ENCODE measurements around the gene MEGF10. TPM values are rescaled to one million over a fixed set of nuclear protein-coding genes. Genes with fewer than 3 reads are reported as not detected.

MEGF10 gene
- total RNA-seq, 2 experiments from 2014 or later, result not detected

GRCh38 chr5:127358284-127358683 is 67.7 kb downstream of the MEGF10 start:
- Mint-ChIP-seq H3K4me3 (no peak overlapping the region), H3K36me3 (ENCODE audit: low read depth) (no peaks in the 10 kb centered on the region), H3K27ac (no peak overlapping the region), H3K9me3 (ENCODE audit: insufficient read depth) (no peaks in the 10 kb centered on the region), H3K27me3 (ENCODE audit: low read depth) (peaks cover 20% of the 10 kb centered on the region), H3K4me1 (ENCODE audit: low read depth) (no peaks in the 10 kb centered on the region)
- no peak for DNase-seq
- no peak for ATAC-seq
- POLR2A ChIA-PET, result no interaction called here
- CTCF ChIA-PET, result no interaction called here

- no peak overlapping the region for H3K27ac Mint-ChIP-seq
- CTCF ChIA-PET, result no interaction called here
- H3K9me3 Mint-ChIP-seq (ENCODE audit: insufficient read depth), result no peaks in the 10 kb centered on the region
- H3K27me3 Mint-ChIP-seq (ENCODE audit: low read depth), result peaks cover 22% of the 10 kb centered on the region
- no peaks in the 10 kb centered on the region for H3K36me3 Mint-ChIP-seq (ENCODE audit: low read depth)
- no peak for DNase-seq
- POLR2A ChIA-PET, result no interaction called here
- no peak overlapping the region for H3K4me3 Mint-ChIP-seq
- no peaks in the 10 kb centered on the region for H3K4me1 Mint-ChIP-seq (ENCODE audit: low read depth)
- no peak for ATAC-seq
Observed at GRCh38 chr5:127358740-127359139, 68.1 kb downstream of the MEGF10 start.

GRCh38 chr5:127359502-127359901 is 68.9 kb downstream of the MEGF10 start:
- ATAC-seq (no peak), DNase-seq (no peak)
- Mint-ChIP-seq H3K9me3 (ENCODE audit: insufficient read depth) (no peaks in the 10 kb centered on the region), H3K4me1 (ENCODE audit: low read depth) (no peaks in the 10 kb centered on the region), H3K27me3 (ENCODE audit: low read depth) (peaks cover 26% of the 10 kb centered on the region), H3K4me3 (no peak overlapping the region), H3K27ac (no peak overlapping the region), H3K36me3 (ENCODE audit: low read depth) (no peaks in the 10 kb centered on the region)
- ChIA-PET POLR2A (no interaction called here), CTCF (no interaction called here)

GRCh38 chr5:127363403-127363802 is 72.8 kb downstream of the MEGF10 start:
- Mint-ChIP-seq H3K9me3 (ENCODE audit: insufficient read depth) (no peaks in the 10 kb centered on the region), H3K27ac (no peak overlapping the region), H3K36me3 (ENCODE audit: low read depth) (no peaks in the 10 kb centered on the region), H3K27me3 (ENCODE audit: low read depth) (peaks cover 35% of the 10 kb centered on the region), H3K4me3 (no peak overlapping the region), H3K4me1 (ENCODE audit: low read depth) (no peaks in the 10 kb centered on the region)
- CTCF ChIA-PET, result no interaction called here
- ATAC-seq (no peak), DNase-seq (no peak)
- POLR2A ChIA-PET, result no interaction called here

GRCh38 chr5:127367029-127367428 is 76.4 kb downstream of the MEGF10 start:
- no peak overlapping the region for H3K4me3 Mint-ChIP-seq
- no peak for ATAC-seq
- ChIA-PET CTCF (no interaction called here), POLR2A (no interaction called here)
- H3K36me3 Mint-ChIP-seq (ENCODE audit: low read depth), result no peaks in the 10 kb centered on the region
- H3K27ac Mint-ChIP-seq, result no peak overlapping the region
- no peaks in the 10 kb centered on the region for H3K9me3 Mint-ChIP-seq (ENCODE audit: insufficient read depth)
- DNase-seq, result no peak
- H3K27me3 Mint-ChIP-seq (ENCODE audit: low read depth), result peaks cover 28% of the 10 kb centered on the region
- H3K4me1 Mint-ChIP-seq (ENCODE audit: low read depth), result no peaks in the 10 kb centered on the region

GRCh38 chr5:127367946-127368465 is 77.4 kb downstream of the MEGF10 start:
- no peak for DNase-seq
- H3K27ac Mint-ChIP-seq, result no peak overlapping the region
- no peaks in the 10 kb centered on the region for H3K36me3 Mint-ChIP-seq (ENCODE audit: low read depth)
- no peaks in the 10 kb centered on the region for H3K4me1 Mint-ChIP-seq (ENCODE audit: low read depth)
- H3K9me3 Mint-ChIP-seq (ENCODE audit: insufficient read depth), result no peaks in the 10 kb centered on the region
- ChIA-PET POLR2A (no interaction called here), CTCF (no interaction called here)
- ATAC-seq, result no peak
- peaks cover 28% of the 10 kb centered on the region for H3K27me3 Mint-ChIP-seq (ENCODE audit: low read depth)
- no peak overlapping the region for H3K4me3 Mint-ChIP-seq

- no peaks in the 10 kb centered on the region for H3K9me3 Mint-ChIP-seq (ENCODE audit: insufficient read depth)
- no peak for ATAC-seq
- POLR2A ChIA-PET, result no interaction called here
Observed at GRCh38 chr5:127369796-127370195, 79.2 kb downstream of the MEGF10 start.

GRCh38 chr5:127370631-127371030 is 80.0 kb downstream of the MEGF10 start:
- POLR2A ChIA-PET, result interaction anchor here (0.6 kb wide), 1 partner anchor 435 kb away, joined by 3 read pairs; no protein-coding TSS in a partner anchor
- Mint-ChIP-seq H3K4me1 (ENCODE audit: low read depth) (no peaks in the 10 kb centered on the region), H3K27me3 (ENCODE audit: low read depth) (peaks cover 18% of the 10 kb centered on the region), H3K4me3 (no peak overlapping the region), H3K27ac (no peak overlapping the region), H3K36me3 (ENCODE audit: low read depth) (no peaks in the 10 kb centered on the region), H3K9me3 (ENCODE audit: insufficient read depth) (no peaks in the 10 kb centered on the region)
- DNase-seq (no peak), ATAC-seq (no peak)
- CTCF ChIA-PET, result no interaction called here

More at GRCh38 chr5:127369796-127370195, 79.2 kb downstream of the MEGF10 start:
- H3K27ac Mint-ChIP-seq, result no peak overlapping the region
- no peaks in the 10 kb centered on the region for H3K36me3 Mint-ChIP-seq (ENCODE audit: low read depth)
- no peak overlapping the region for H3K4me3 Mint-ChIP-seq
- CTCF ChIA-PET, result no interaction called here
- peaks cover 20% of the 10 kb centered on the region for H3K27me3 Mint-ChIP-seq (ENCODE audit: low read depth)
- DNase-seq, result no peak
- H3K4me1 Mint-ChIP-seq (ENCODE audit: low read depth), result no peaks in the 10 kb centered on the region

- Mint-ChIP-seq H3K9me3 (ENCODE audit: insufficient read depth) (no peaks in the 10 kb centered on the region), H3K36me3 (ENCODE audit: low read depth) (no peaks in the 10 kb centered on the region), H3K4me3 (no peak overlapping the region), H3K27me3 (ENCODE audit: low read depth) (peaks cover 6% of the 10 kb centered on the region), H3K4me1 (ENCODE audit: low read depth) (no peaks in the 10 kb centered on the region), H3K27ac (no peak overlapping the region)
- ChIA-PET CTCF (interaction anchor here (1.1 kb wide), 1 partner anchor 53 kb away, joined by 3 read pairs; no protein-coding TSS in a partner anchor), POLR2A (no interaction called here)
- no peak for ATAC-seq
- no peak for DNase-seq
Observed at GRCh38 chr5:127373858-127374491, 83.4 kb downstream of the MEGF10 start.

- no peaks in the 10 kb centered on the region for H3K36me3 Mint-ChIP-seq (ENCODE audit: low read depth)
- DNase-seq (no peak), ATAC-seq (no peak)
- peaks cover 9% of the 10 kb centered on the region for H3K27me3 Mint-ChIP-seq (ENCODE audit: low read depth)
- CTCF ChIA-PET, result interaction anchor here (1.1 kb wide), 1 partner anchor 54 kb away, joined by 3 read pairs; no protein-coding TSS in a partner anchor
- H3K27ac Mint-ChIP-seq, result no peak overlapping the region
- POLR2A ChIA-PET, result no interaction called here
- H3K9me3 Mint-ChIP-seq (ENCODE audit: insufficient read depth), result no peaks in the 10 kb centered on the region
- no peaks in the 10 kb centered on the region for H3K4me1 Mint-ChIP-seq (ENCODE audit: low read depth)
- no peak overlapping the region for H3K4me3 Mint-ChIP-seq
Observed at GRCh38 chr5:127375124-127375523, 84.5 kb downstream of the MEGF10 start.

GRCh38 chr5:127375544-127376091 is 85.0 kb downstream of the MEGF10 start:
- POLR2A ChIA-PET, result no interaction called here
- Mint-ChIP-seq H3K27me3 (ENCODE audit: low read depth) (peaks cover 9% of the 10 kb centered on the region), H3K27ac (no peak overlapping the region), H3K4me1 (ENCODE audit: low read depth) (no peaks in the 10 kb centered on the region), H3K4me3 (no peak overlapping the region), H3K9me3 (ENCODE audit: insufficient read depth) (no peaks in the 10 kb centered on the region), H3K36me3 (ENCODE audit: low read depth) (no peaks in the 10 kb centered on the region)
- CTCF ChIA-PET, result no interaction called here
- no peak for DNase-seq
- ATAC-seq, result no peak

- ATAC-seq (no peak), DNase-seq (no peak)
- H3K4me1 Mint-ChIP-seq (ENCODE audit: low read depth), result no peaks in the 10 kb centered on the region
- H3K4me3 Mint-ChIP-seq, result no peak overlapping the region
- ChIA-PET POLR2A (no interaction called here), CTCF (no interaction called here)
- H3K36me3 Mint-ChIP-seq (ENCODE audit: low read depth), result no peaks in the 10 kb centered on the region
- no peaks in the 10 kb centered on the region for H3K9me3 Mint-ChIP-seq (ENCODE audit: insufficient read depth)
- peaks cover 8% of the 10 kb centered on the region for H3K27me3 Mint-ChIP-seq (ENCODE audit: low read depth)
- no peak overlapping the region for H3K27ac Mint-ChIP-seq
Observed at GRCh38 chr5:127377651-127378050, 87.1 kb downstream of the MEGF10 start.

GRCh38 chr5:127385936-127386335 is 95.3 kb downstream of the MEGF10 start:
- no peaks in the 10 kb centered on the region for H3K9me3 Mint-ChIP-seq (ENCODE audit: insufficient read depth)
- no peak overlapping the region for H3K4me3 Mint-ChIP-seq
- CTCF ChIA-PET, result no interaction called here
- H3K4me1 Mint-ChIP-seq (ENCODE audit: low read depth), result no peaks in the 10 kb centered on the region
- POLR2A ChIA-PET, result no interaction called here
- H3K36me3 Mint-ChIP-seq (ENCODE audit: low read depth), result no peaks in the 10 kb centered on the region
- H3K27me3 Mint-ChIP-seq (ENCODE audit: low read depth), result peaks cover 6% of the 10 kb centered on the region
- DNase-seq, result no peak
- H3K27ac Mint-ChIP-seq, result no peak overlapping the region
- ATAC-seq, result no peak
